22Rv1 (cell line): ENCODE results near the gene KRR1.

ENCODE experiments used
- H3K27ac ChIP-seq: fragments of 450-650 bp; 2 replicates; pipeline ENCODE4 v1.5.1; 2017
- CTCF ChIP-seq: fragments of 450-650 bp; IDR thresholded peaks from 2 replicates; pipeline ENCODE4 v1.5.1; 2017; ENCODE audit warnings: mild to moderate bottlenecking
- ZFX ChIP-seq: fragments of 450-650 bp; IDR thresholded peaks from 2 replicates; pipeline ENCODE4 v1.6.1; 2017; ENCODE audit warnings: antibody characterized with exemption, borderline replicate concordance

KRR1 gene

GRCh38 chr12:75511116-75512048 is at the start of gene KRR1:
KRR1 (minus strand) TSS chr12:75511609; CDS start chr12:75511597, 12 bp downstream.
- peak within 1 kb of the TSS; percentile 66 for H3K27ac ChIP-seq
- TF ChIP-seq ZFX, result no peak
- TF ChIP-seq CTCF, result no peak; the same call in 1 of the 2 replicates

GRCh38 chr12:75560167-75560566 is 48.8 kb upstream of the KRR1 start:
- TF ChIP-seq CTCF, result peak; percentile 55
- TF ChIP-seq ZFX, result no peak
- no peak overlapping the region for H3K27ac ChIP-seq

- no peak for TF ChIP-seq CTCF
- TF ChIP-seq ZFX, result no peak
- no peak overlapping the region for H3K27ac ChIP-seq
Measured at GRCh38 chr12:75558287-75558686, 46.9 kb upstream of the KRR1 start.

- peak overlapping the region; percentile 6; the same call in 1 of the 2 replicates for H3K27ac ChIP-seq
- TF ChIP-seq ZFX, result no peak
- no peak for TF ChIP-seq CTCF
Measured at GRCh38 chr12:75556311-75556899, 45.0 kb upstream of the KRR1 start.

DNA sequence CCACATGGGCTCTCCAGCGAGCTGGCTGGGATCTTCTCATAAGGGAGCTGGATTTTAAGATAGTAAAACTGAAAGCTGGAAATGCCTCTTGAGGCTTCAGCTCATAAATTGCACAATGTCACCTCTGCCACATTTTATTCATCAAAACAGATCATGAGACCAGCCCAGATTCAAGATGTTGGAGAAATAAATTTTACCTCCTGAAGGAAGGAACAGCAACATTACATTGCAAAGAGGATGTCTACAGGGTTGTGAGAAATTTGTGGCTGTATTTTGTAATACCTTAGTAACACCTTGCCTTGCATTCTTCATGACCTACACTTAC is 43.1 kb upstream of the KRR1 start:
- TF ChIP-seq ZFX (no peak), CTCF (no peak)
- no peak overlapping the region for H3K27ac ChIP-seq

DNA sequence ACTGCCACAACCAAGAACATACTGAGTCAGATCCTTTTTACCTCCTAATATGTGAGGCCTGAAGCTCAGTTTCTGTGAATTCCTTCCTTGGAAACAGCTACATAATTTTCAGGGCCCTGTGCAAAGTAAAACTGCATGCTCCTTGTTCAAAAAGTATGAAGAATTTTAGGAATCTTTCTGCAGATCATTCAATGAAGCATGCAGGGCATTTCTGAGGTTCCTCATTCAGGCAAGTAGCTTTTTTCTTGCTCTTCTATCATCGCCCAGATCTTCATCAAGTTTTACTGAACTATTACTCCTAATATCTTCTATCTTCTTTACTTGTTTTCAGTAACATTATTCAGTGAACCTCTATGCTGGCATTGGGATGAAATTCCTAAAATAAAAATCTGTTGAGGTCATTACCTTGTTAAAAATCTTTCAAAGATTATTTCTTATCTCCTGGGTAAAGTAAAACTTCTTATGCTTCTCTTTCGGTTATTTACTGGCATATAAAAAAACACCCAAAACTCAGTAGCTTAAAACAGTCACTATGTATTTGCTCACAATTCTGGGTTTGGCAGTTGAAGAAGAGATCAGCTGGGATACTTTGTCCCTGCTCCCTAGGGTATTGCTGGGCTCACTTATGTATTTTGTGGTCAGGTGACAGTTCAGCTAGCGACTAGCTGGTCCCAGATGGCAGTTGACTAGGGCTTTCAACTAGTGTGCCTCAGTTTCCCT is 42.6 kb upstream of the KRR1 start:
- no peak overlapping the region for H3K27ac ChIP-seq
- TF ChIP-seq CTCF (no peak), ZFX (no peak)
